ENCODE measurements around the gene OR2A1.
"Not testable (repeated sequence)": the region's sequence is repeated elsewhere in the genome, so short reads cannot be mapped to it uniquely, and the experiment has no call there.

- TF ChIP-seq, protein P1, sequence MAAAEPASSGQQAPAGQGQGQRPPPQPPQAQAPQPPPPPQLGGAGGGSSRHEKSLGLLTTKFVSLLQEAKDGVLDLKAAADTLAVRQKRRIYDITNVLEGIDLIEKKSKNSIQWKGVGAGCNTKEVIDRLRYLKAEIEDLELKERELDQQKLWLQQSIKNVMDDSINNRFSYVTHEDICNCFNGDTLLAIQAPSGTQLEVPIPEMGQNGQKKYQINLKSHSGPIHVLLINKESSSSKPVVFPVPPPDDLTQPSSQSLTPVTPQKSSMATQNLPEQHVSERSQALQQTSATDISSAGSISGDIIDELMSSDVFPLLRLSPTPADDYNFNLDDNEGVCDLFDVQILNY (CRISPR knock-in tag; IDR thresholded peaks at IDR 0.05), result not testable (repeated sequence)
- TF ChIP-seq MAX (CRISPR knock-in tag; IDR thresholded peaks at IDR 0.05); TP53 (CRISPR knock-in tag; IDR thresholded peaks at IDR 0.05); ZNF138 (CRISPR knock-in tag; conservative IDR thresholded peaks at IDR 0.05); FOXK1 (CRISPR knock-in tag; IDR thresholded peaks at IDR 0.05): not testable (repeated sequence)
- TF ChIP-seq, protein P2, sequence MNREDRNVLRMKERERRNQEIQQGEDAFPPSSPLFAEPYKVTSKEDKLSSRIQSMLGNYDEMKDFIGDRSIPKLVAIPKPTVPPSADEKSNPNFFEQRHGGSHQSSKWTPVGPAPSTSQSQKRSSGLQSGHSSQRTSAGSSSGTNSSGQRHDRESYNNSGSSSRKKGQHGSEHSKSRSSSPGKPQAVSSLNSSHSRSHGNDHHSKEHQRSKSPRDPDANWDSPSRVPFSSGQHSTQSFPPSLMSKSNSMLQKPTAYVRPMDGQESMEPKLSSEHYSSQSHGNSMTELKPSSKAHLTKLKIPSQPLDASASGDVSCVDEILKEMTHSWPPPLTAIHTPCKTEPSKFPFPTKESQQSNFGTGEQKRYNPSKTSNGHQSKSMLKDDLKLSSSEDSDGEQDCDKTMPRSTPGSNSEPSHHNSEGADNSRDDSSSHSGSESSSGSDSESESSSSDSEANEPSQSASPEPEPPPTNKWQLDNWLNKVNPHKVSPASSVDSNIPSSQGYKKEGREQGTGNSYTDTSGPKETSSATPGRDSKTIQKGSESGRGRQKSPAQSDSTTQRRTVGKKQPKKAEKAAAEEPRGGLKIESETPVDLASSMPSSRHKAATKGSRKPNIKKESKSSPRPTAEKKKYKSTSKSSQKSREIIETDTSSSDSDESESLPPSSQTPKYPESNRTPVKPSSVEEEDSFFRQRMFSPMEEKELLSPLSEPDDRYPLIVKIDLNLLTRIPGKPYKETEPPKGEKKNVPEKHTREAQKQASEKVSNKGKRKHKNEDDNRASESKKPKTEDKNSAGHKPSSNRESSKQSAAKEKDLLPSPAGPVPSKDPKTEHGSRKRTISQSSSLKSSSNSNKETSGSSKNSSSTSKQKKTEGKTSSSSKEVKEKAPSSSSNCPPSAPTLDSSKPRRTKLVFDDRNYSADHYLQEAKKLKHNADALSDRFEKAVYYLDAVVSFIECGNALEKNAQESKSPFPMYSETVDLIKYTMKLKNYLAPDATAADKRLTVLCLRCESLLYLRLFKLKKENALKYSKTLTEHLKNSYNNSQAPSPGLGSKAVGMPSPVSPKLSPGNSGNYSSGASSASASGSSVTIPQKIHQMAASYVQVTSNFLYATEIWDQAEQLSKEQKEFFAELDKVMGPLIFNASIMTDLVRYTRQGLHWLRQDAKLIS (CRISPR knock-in tag; IDR thresholded peaks at IDR 0.05; ENCODE audit: borderline replicate concordance), result not testable (repeated sequence)
These were observed 19.6 kb upstream of the OR2A1 start for GRCh38 chr7:144292384-144293161.
